ENCODE results near the gene AQP12A. TPM values are rescaled to one million over a fixed set of nuclear protein-coding genes. Genes with fewer than 3 reads are reported as not detected.

Gene AQP12A
- total RNA-seq, 4 donors from 2014 or later: not detected

- ATAC-seq: no peak
- no peak for TF ChIP-seq POLR2A (IDR thresholded peaks at IDR 0.05)
- no peak for TF ChIP-seq EP300 (IDR thresholded peaks at IDR 0.05)
- TF ChIP-seq POLR2AphosphoS5 (IDR thresholded peaks at IDR 0.05): no peak
- TF ChIP-seq CTCF (IDR thresholded peaks at IDR 0.05): no peak
- H3K4me1 ChIP-seq: no peaks in the 10 kb centered on the region
- 65 to 84% methylated on average over 5 to 10 of the region's 14 CpGs for WGBS, 2 donors (ENCODE audit: low coverage in 1 of 2)
- H3K27me3 ChIP-seq: peaks cover 41% of the 10 kb centered on the region
- H3K9me3 ChIP-seq: no peaks in the 10 kb centered on the region
- H3K4me3 ChIP-seq: no peak overlapping the region
- no peak overlapping the region for H3K27ac ChIP-seq
- H3K36me3 ChIP-seq: no peaks in the 10 kb centered on the region
Observed at GRCh38 chr2:240726876-240727275, 35.2 kb downstream of the AQP12A start.

GRCh38 chr2:240727439-240727838, 35.8 kb downstream of the AQP12A start:
- ATAC-seq: no peak
- no peaks in the 10 kb centered on the region for H3K4me1 ChIP-seq
- TF ChIP-seq POLR2AphosphoS5 (IDR thresholded peaks at IDR 0.05): no peak
- no peak for TF ChIP-seq CTCF (IDR thresholded peaks at IDR 0.05)
- TF ChIP-seq EP300 (IDR thresholded peaks at IDR 0.05): no peak
- TF ChIP-seq POLR2A (IDR thresholded peaks at IDR 0.05): no peak
- peaks cover 41% of the 10 kb centered on the region for H3K27me3 ChIP-seq
- no peaks in the 10 kb centered on the region for H3K9me3 ChIP-seq
- no peak overlapping the region for H3K27ac ChIP-seq
- H3K4me3 ChIP-seq: no peak overlapping the region
- 67% methylated on average over 1 of the region's 14 CpGs; no CpG with 5 or more reads in 1 of the 2 donors for WGBS, 2 donors (ENCODE audit: low coverage in 1 of 2)
- no peaks in the 10 kb centered on the region for H3K36me3 ChIP-seq

- Histone ChIP-seq H3K27me3 (peaks cover 41% of the 10 kb centered on the region), H3K4me3 (no peak overlapping the region), H3K27ac (no peak overlapping the region), H3K36me3 (no peaks in the 10 kb centered on the region), H3K4me1 (no peaks in the 10 kb centered on the region), H3K9me3 (no peaks in the 10 kb centered on the region)
- no peak for ATAC-seq
- 100% methylated on average over 2 of the region's 15 CpGs; no CpG with 5 or more reads in 1 of the 2 donors for whole genome bisulfite sequencing, 2 donors (ENCODE audit: low coverage in 1 of 2)
- TF ChIP-seq POLR2AphosphoS5 (IDR thresholded peaks at IDR 0.05): no peak
- no peak for TF ChIP-seq POLR2A (IDR thresholded peaks at IDR 0.05)
- no peak for TF ChIP-seq CTCF (IDR thresholded peaks at IDR 0.05)
- TF ChIP-seq EP300 (IDR thresholded peaks at IDR 0.05): no peak
Observed at GRCh38 chr2:240727913-240728312, 36.2 kb downstream of the AQP12A start.

- no peak for ATAC-seq
- Histone ChIP-seq H3K4me3 (no peak overlapping the region), H3K27ac (no peak overlapping the region), H3K36me3 (no peaks in the 10 kb centered on the region), H3K9me3 (no peaks in the 10 kb centered on the region), H3K4me1 (no peaks in the 10 kb centered on the region), H3K27me3 (peaks cover 41% of the 10 kb centered on the region)
- 82 to 95% methylated on average over 3 to 9 of the region's 10 CpGs for WGBS, 2 donors (ENCODE audit: low coverage in 1 of 2)
- TF ChIP-seq POLR2A (IDR thresholded peaks at IDR 0.05) (no peak), EP300 (IDR thresholded peaks at IDR 0.05) (no peak), POLR2AphosphoS5 (IDR thresholded peaks at IDR 0.05) (no peak), CTCF (IDR thresholded peaks at IDR 0.05) (no peak)
Observed at GRCh38 chr2:240728361-240728760, 36.7 kb downstream of the AQP12A start.

GRCh38 chr2:240728827-240729226, 37.2 kb downstream of the AQP12A start:
- TF ChIP-seq POLR2AphosphoS5 (IDR thresholded peaks at IDR 0.05) (no peak), POLR2A (IDR thresholded peaks at IDR 0.05) (no peak), CTCF (IDR thresholded peaks at IDR 0.05) (no peak), EP300 (IDR thresholded peaks at IDR 0.05) (no peak)
- no peaks in the 10 kb centered on the region for H3K4me1 ChIP-seq
- 53 to 70% methylated on average over 7 of the region's 7 CpGs for WGBS, 2 donors (ENCODE audit: low coverage in 1 of 2)
- H3K36me3 ChIP-seq: no peaks in the 10 kb centered on the region
- H3K4me3 ChIP-seq: no peak overlapping the region
- no peak for ATAC-seq
- H3K9me3 ChIP-seq: no peaks in the 10 kb centered on the region
- H3K27me3 ChIP-seq: peaks cover 41% of the 10 kb centered on the region
- no peak overlapping the region for H3K27ac ChIP-seq

Measured in gastroesophageal sphincter (tissue), 4 donors.